ENCODE results near the gene AKTIP. TPM values are rescaled to one million over a fixed set of nuclear protein-coding genes. Genes with fewer than 3 reads are reported as not detected.

Gene AKTIP
- total and polyA plus RNA-seq, 2 of the 4 experiments (the other 2 are of a cell fraction): 17.7 to 19.9 TPM

- CTCF ChIA-PET: no interaction called here
- WGBS, 2 experiments (ENCODE audit: extremely low coverage in 2 of 2, insufficient read length in 1 of 2): 75% methylated on average over 2 of the region's 2 CpGs; no CpG with 5 or more reads in 1 of the 2 experiments
- Histone ChIP-seq H2AK9ac (replicated peaks; ENCODE audit: low read depth, low read length, poor library complexity) (no peak overlapping the region), H3K56ac (ENCODE audit: extremely low read depth, insufficient read depth, low read length) (no peak overlapping the region), H2BK20ac (ENCODE audit: low read depth, low read length) (no peak overlapping the region), H3K14ac (replicated peaks; ENCODE audit: low read depth, low read length) (no peak overlapping the region), H3K9me1 (ENCODE audit: insufficient read depth, low read length) (no peaks in the 10 kb centered on the region), H2BK15ac (ENCODE audit: low read depth, low read length) (no peak overlapping the region), H3K79me1 (ENCODE audit: low read depth in 1 of 2, low read length in 2 of 2) (no peaks in the 10 kb centered on the region), H3K27ac (ENCODE audit: insufficient read depth, low read length) (no peak overlapping the region), H3K9ac (ENCODE audit: low read depth, low read length) (no peak overlapping the region), H2BK5ac (ENCODE audit: low read depth, low read length, poor library complexity, severe bottlenecking) (no peak overlapping the region), H3K36me3 (ENCODE audit: control insufficient read depth, insufficient read depth, low read length) (no peaks in the 10 kb centered on the region), H3K4me1 (ENCODE audit: control insufficient read depth, insufficient read depth, low read length) (no peaks in the 10 kb centered on the region), H3K27me3 (ENCODE audit: control insufficient read depth, insufficient read depth, low read length) (no peaks in the 10 kb centered on the region; the same call in 1 of the 2 replicates), H4K5ac (ENCODE audit: low read depth, low read length) (no peak overlapping the region), H4K91ac (ENCODE audit: insufficient read depth, low read depth, low read length) (no peak overlapping the region), H3K23ac (ENCODE audit: low read depth, low read length) (no peak overlapping the region), H3K9me3 (ENCODE audit: control insufficient read depth, insufficient read depth, low read length) (no peaks in the 10 kb centered on the region; the same call in 1 of the 2 replicates), H2AK5ac (ENCODE audit: low read depth, low read length) (no peak overlapping the region), H4K20me1 (ENCODE audit: insufficient read depth, low read length) (no peaks in the 10 kb centered on the region), H3K4me3 (ENCODE audit: insufficient read depth, low read depth, low read length) (no peak overlapping the region), H2AFZ (replicated peaks; ENCODE audit: low read length, poor library complexity) (no peak overlapping the region), H3K4me2 (ENCODE audit: low read depth, low read length) (no peak overlapping the region), H4K8ac (ENCODE audit: low read depth in 2 of 2, low read length in 2 of 2) (no peak overlapping the region), H2BK120ac (ENCODE audit: low read depth, low read length) (no peak overlapping the region), H3K18ac (ENCODE audit: low read depth, low read length) (no peak overlapping the region), H3K4ac (ENCODE audit: low read depth, low read length) (no peak overlapping the region)
- BruUV-seq (replicated peaks): no TSS peak
- intact Hi-C loops (cut with micrococcal nuclease): no loop called here
- POLR2A ChIA-PET (ENCODE audit: unreplicated experiment): no interaction called here
- TF ChIP-seq POLR2A (IDR thresholded peaks at IDR 0.05; ENCODE audit: low read depth, low read length) (no peak), CHD1 (IDR thresholded peaks at IDR 0.05; ENCODE audit: low read depth, low read length) (no peak), USF2 (IDR thresholded peaks at IDR 0.05; ENCODE audit: low read depth, low read length) (no peak), BHLHE40 (IDR thresholded peaks at IDR 0.05; ENCODE audit: low read depth, low read length) (no peak), CTCF (conservative IDR thresholded peaks at IDR 0.05; ENCODE audit: low read depth, low read length) (no peak), MAFK (IDR thresholded peaks at IDR 0.05; ENCODE audit: low read depth, low read length) (no peak), NFE2L2 (IDR thresholded peaks at IDR 0.05; ENCODE audit: low read depth, low read length) (no peak), ELK1 (IDR thresholded peaks at IDR 0.05; ENCODE audit: borderline replicate concordance, low read depth, low read length) (no peak), FOS (IDR thresholded peaks at IDR 0.05; ENCODE audit: low read depth, low read length) (no peak)
- dilution Hi-C loops (cut with HindIII; ENCODE audit: low sequenced_read_pairs, unreplicated experiment): no loop called here
- in situ Hi-C loops (cut with MboI; ENCODE audit: low sequenced_read_pairs): no loop called here
- DNase-seq (no peak), ATAC-seq (ENCODE audit: low read depth) (no peak)
These were observed 31.2 kb upstream of the AKTIP start for GRCh38 chr16:53534206-53534605.
